Mononuclear cell (primary cell): ENCODE results near the gene ADIPOQ. TPM values are rescaled to one million over a fixed set of nuclear protein-coding genes. Genes with fewer than 3 reads are reported as not detected.
"Not testable (repeated sequence)": the region's sequence is repeated elsewhere in the genome, so short reads cannot be mapped to it uniquely, and the experiment has no call there.

ENCODE experiments used
- H3K27me3 ChIP-seq: 2 replicates; pipeline ENCODE4 v1.6.0; 2011; ENCODE audit warnings: low read length, control low read depth; ENCODE audit not compliant: insufficient read depth
- H3K4me1 ChIP-seq: 2 replicates; pipeline ENCODE4 v1.5.1; 2011; ENCODE audit warnings: mild to moderate bottlenecking, low read length, control low read depth; ENCODE audit not compliant: insufficient read depth
- H3K4me3 ChIP-seq: 2 replicates; pipeline ENCODE4 v1.5.1; 2011; ENCODE audit warnings: mild to moderate bottlenecking, low read length, moderate library complexity
- H3K9me3 ChIP-seq: 2 replicates; pipeline ENCODE4 v1.5.1; 2011; ENCODE audit warnings: low read depth, mild to moderate bottlenecking, control low read depth, low read length
- total RNA-seq: library from RNA; depleted of rRNA; stranded (reverse); fragments of >200 nt; gene quantifications from one replicate; pipeline ENCODE4 v1.2.3, GENCODE V29; 2012

Gene ADIPOQ
- total RNA-seq, 1 donor: under 0.01 TPM

DNA sequence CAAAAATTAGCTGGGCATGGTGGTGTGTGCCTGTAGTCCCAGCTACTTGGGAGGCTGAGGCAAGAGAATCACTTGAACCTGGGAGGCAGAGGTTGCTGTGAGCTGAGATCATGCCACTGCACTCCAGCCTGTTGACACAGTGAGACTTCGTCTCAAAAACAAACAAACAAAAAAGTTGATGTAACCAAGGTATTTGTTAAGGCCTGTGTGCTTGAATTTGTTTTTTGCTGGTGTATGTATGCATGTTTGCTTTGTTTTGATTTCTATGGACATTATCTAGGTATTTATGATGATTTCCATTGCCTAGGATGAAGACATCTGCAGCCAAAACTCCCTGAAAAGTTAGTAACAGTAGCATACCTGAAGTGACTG, 20.1 kb upstream of the ADIPOQ start:
- not testable (repeated sequence) for H3K4me3 ChIP-seq, H3K9me3 ChIP-seq
- Histone ChIP-seq H3K27me3 (peaks cover 31% of the 10 kb centered on the region), H3K4me1 (peaks cover 17% of the 10 kb centered on the region)

DNA sequence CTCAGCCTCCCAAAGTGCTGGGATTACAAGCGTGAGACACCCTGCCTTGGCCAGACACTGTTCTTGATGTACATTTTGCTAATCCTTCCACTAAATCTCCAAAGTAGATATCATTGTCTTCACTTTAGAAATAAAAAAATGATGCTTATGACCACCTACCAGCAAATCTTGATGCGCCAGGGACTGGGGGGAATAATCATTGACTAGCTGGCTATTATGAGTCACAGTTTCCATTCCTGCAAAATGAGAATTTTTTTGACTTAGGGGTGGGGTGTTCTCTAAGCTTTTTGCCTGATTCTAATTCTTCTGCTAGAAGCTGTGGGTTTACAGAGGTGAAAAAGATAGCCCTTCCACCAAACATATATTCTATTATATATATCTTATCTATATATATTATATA, 19.1 kb upstream of the ADIPOQ start:
- no peak overlapping the region for H3K4me3 ChIP-seq
- H3K27me3 ChIP-seq: peaks cover 36% of the 10 kb centered on the region
- H3K4me1 ChIP-seq: peaks cover 22% of the 10 kb centered on the region
- no peaks in the 10 kb centered on the region for H3K9me3 ChIP-seq

DNA sequence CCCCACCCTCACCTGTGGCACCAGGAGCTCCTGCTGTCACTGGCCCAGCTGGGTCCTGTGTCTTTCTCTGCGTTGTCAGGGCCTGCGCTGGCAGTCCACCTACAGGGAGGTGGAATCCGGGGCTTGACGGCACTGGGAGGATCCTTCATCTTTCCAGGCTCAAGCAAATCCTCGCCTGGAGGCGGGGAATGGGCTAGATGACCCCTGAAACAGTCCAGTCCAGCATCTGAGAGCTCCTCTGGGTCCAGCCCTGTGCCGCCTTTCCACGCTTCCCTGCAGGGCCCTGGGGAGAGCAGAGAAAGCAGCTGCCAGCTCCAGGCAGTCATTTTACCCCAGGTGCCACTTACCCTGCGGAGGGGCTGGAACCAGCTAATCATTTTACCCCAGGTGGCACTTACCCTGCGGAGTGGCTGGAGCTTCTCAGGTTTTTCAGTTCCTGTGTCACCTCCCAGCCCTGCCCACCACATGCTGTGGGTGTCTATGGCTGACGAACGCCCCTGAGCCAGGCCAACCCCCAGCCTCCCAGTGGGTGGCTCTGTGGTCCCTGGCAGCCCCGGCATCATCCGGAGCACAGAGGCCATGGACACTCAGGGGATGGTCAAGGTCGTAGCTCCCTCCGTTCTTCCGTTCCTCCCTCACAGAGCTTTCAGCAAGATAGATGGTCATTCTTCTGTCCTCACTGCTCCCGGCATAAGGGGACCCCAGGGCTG, 17.9 kb upstream of the ADIPOQ start:
- Histone ChIP-seq H3K4me1 (peaks cover 22% of the 10 kb centered on the region), H3K9me3 (no peaks in the 10 kb centered on the region), H3K27me3 (peaks cover 46% of the 10 kb centered on the region), H3K4me3 (no peak overlapping the region)

DNA sequence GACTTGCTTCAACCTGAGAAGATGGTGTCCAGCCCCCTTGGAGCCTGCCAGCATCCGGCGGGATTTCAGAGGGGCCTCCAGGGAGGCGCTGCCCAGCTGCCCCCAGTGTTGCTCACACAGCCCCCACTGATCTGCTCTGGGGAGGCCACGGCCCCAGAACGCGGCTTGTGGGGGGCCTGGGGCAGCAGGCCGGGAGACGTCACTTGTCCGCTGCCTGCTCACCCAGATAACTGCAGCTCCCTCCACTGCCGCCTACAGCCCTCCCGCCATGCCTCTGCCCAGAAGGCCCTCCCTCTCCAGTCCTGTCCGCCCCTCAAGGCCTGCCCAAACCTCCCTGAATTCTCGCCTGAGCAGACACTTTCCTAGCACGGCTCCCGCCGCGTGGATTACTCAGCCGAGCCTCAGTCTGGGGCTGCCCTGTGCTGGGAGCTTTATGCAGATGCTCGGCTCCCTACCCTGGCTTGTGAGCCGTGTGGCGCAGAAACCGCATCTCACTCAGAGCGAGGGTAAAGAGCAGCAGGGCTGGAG, 17.2 kb upstream of the ADIPOQ start:
- Histone ChIP-seq H3K4me3 (no peak overlapping the region), H3K9me3 (no peaks in the 10 kb centered on the region), H3K27me3 (peaks cover 54% of the 10 kb centered on the region), H3K4me1 (peaks cover 22% of the 10 kb centered on the region)

DNA sequence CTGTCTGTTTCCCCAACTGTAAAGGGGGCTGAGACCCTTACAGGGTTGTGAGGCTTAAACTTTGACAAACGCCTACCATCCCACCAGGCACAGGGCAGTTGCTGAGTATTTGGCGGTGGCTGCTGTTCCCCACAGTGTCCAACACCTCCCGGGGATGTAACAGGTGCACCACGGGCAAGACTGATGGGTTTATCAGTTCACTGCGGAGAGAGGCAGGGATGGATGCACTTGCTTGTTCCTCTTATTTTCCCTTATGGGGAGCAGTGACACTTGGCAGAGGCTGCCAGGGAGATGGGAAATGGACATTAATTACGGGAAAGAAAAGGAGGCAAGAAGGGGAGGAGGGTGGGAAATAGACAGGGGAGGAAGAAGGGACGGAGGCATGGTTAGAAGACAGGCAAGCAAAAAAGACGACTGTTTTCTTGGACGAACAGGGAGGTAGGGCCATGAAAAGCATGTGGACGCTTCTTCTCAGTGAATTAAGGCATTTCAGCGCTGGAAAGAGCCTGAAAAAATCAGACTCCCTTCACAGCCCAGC, 16.6 kb upstream of the ADIPOQ start:
- Histone ChIP-seq H3K9me3 (no peaks in the 10 kb centered on the region), H3K4me3 (no peak overlapping the region), H3K27me3 (peaks cover 60% of the 10 kb centered on the region), H3K4me1 (peaks cover 22% of the 10 kb centered on the region)

DNA sequence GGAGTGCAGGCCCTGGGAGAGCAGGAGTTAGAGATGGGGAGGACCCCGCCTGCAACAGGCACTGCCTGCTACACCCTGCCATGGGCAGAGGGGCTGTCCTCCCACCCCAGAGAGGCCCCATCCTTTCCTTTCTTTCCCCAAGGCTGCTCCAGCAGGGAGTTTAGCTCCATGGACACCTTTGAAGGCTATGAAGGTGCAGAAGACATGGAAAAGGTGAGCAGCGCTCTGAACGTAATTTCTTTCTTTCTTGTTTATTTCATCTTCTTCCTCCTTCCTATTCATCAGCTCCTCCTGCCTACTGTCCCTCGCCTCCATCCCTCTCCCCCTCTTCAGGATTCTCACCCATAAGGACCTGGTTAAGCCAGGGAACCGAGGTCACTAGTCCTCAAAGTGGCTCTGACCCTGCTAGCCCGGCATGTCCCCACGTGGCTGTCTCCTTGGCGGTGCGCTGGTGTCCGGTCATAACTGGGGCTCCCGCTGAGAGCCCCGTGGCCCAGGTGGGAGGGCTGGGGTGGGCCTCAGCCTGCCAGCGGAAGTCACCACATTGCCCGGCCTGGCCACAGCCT, 16.0 kb upstream of the ADIPOQ start:
- Histone ChIP-seq H3K4me3 (no peak overlapping the region), H3K9me3 (no peaks in the 10 kb centered on the region), H3K27me3 (peaks cover 65% of the 10 kb centered on the region), H3K4me1 (peaks cover 22% of the 10 kb centered on the region)

DNA sequence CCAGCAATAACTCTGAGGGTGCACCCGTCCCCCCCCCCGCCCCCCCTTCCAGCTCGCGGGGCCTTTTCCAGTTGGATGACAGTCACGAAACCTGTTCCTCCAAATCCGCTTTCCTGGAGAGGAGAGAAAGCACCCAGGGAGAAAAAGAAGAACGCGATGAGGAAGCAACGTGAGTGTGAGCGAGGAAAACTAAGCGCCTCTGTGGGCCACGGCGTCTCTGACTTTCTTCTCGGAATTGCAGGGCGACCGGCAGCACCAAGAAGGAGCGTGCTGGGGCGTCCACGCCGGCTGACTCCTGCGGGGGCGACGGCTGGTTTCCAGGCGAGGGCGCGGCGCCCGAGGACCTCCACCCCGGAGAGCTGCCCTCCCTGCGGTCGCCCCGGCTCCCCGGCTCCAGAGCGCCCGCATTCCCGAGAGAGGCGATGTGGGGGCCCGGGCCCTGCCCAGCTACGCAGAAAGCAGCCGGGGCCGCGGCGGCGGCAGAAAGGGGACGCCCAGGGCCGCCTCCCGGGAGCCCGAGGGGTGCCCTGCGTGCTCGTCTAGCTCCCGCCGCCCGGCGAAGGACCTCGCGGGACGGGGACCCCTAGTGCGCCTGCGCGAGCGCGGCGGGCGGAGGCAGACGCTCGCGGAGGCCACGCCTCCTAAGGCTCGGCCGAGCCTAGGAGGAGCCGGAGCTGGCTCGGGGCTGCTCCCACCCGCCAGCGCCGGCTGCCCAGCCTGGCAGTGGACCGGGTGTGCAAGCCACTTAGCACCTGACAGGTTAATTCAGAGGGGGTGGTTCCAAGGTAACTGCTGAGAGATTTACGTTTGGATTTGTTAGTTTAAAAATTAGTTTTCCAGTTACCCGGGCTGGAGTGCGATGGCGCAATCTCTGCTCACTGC, 15.3 kb upstream of the ADIPOQ start:
- peaks cover 22% of the 10 kb centered on the region for H3K4me1 ChIP-seq
- H3K9me3 ChIP-seq: no peaks in the 10 kb centered on the region
- H3K4me3 ChIP-seq: peak overlapping the region; percentile 55
- peaks cover 72% of the 10 kb centered on the region for H3K27me3 ChIP-seq

DNA sequence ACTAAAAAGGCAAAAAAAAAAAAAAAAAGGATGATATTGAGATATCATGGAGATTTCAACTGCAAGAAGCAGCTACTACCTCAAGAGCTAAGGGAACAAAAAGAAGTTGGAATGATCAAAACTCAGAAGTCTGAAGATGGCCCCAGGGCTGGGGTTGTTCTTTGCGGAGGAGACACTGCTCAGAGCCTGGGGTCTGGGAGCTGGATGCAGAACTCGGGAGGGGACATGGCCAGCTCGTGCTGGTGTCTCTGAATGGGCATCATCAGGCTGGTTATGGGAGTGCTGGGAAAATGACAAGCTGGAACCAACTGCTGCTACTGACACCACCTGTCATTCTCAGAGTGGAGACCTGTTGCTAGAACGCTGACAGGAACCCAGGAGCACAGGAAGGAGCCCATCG, 14.2 kb upstream of the ADIPOQ start:
- Histone ChIP-seq H3K4me3 (no peak overlapping the region), H3K9me3 (no peaks in the 10 kb centered on the region), H3K27me3 (peaks cover 77% of the 10 kb centered on the region), H3K4me1 (peaks cover 22% of the 10 kb centered on the region)

DNA sequence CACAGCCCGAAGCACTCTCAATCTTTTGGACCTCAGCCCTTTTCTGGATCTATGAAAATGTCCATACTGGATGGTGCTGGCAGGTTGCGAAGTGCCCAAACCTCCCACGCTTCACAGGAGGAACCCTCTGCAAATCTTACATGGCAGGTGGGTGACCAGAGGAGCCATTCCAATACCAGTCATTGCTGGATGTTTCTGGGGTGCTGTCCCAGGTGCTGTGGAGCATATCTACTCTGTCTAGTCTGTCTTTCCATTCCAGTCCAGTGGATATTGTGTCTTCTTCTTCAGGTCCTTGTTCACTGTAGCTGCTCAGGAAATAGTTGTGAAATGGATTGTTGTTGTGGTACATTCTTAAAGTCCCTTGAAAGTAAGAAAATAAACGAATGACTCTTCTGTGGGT, 10.7 kb upstream of the ADIPOQ start:
- no peak overlapping the region for H3K4me3 ChIP-seq
- H3K9me3 ChIP-seq: no peaks in the 10 kb centered on the region
- H3K27me3 ChIP-seq: peaks cover 49% of the 10 kb centered on the region
- peaks cover 6% of the 10 kb centered on the region for H3K4me1 ChIP-seq

DNA sequence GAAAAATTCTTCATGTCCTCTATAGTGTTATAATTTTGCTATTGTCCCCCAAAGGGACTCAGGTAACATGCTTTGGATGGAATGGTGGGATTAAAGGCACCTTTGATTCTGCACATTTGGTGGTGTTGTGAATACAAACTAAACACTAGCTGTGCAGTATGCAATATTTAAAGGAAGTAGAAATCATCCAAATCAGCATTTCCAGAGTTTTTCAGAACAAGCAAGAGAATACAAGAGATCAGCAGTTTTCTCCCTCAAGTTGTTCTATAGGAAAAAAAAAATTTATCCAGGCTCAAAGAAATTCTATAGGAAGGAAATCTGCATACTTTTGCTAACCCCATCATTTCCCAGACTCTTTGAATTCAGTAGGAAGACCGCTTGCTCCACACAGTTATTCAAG, 10.2 kb upstream of the ADIPOQ start:
- H3K27me3 ChIP-seq: peaks cover 49% of the 10 kb centered on the region
- no peaks in the 10 kb centered on the region for H3K9me3 ChIP-seq
- no peak overlapping the region for H3K4me3 ChIP-seq
- H3K4me1 ChIP-seq: peaks cover 6% of the 10 kb centered on the region

DNA sequence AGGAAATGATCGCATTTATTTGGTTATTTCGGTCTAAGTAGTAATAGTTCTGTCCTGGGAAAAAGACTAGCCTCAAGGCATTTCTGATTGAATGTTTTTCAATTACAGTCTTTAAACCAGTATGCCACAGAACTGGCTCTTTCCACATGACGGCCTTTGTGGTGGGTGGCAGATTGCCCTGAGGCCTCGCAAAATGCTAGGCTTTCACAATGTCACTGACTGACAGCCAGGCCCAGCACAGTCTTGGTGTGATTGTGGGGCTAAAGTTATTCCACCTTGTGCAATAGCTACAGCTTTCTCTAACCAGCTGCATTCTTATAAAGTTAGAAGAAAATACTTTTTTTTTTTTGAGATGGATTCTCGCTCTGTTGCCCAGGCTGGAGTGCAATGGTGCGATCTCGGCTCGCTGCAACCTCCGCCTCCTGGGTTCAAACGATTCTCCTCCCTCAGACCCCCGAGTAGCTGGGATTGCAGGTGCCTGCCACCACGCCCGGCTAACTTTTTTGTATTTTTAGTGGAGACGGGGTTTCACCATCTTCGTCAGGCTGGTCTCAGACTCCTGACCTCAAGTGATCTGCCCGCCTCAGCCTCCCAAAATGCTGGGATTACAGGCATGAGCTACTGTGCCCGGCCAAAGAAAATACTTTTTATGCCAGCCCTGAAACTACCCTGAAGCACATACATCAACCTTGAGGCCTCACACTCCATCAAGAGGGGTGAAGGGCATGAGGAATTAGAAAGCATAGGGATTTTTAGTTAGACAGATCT, 2.5 kb upstream of the ADIPOQ start:
- Histone ChIP-seq H3K9me3 (no peaks in the 10 kb centered on the region), H3K4me1 (no peaks in the 10 kb centered on the region), H3K4me3 (no peak overlapping the region), H3K27me3 (no peaks in the 10 kb centered on the region)

DNA sequence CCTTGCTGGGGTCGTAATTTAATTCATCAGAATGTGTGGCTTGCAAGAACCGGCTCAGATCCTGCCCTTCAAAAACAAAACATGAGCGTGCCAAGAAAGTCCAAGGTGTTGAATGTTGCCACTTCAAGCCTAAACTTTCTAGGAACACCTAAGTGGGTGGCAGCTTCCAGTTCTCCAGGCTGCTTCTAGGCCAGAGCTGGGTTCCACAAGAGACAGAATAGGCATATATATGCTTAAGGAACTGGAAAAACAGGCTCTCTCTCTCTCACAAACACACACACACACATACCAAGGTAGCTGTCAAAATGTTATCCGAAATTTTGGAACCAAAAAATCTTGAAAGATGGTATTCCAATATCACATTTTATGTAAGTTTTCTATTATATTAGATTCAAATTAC, 890 bp upstream of the ADIPOQ start:
- Histone ChIP-seq H3K4me3 (no peak overlapping the region), H3K9me3 (no peaks in the 10 kb centered on the region), H3K4me1 (no peaks in the 10 kb centered on the region), H3K27me3 (no peaks in the 10 kb centered on the region)

DNA sequence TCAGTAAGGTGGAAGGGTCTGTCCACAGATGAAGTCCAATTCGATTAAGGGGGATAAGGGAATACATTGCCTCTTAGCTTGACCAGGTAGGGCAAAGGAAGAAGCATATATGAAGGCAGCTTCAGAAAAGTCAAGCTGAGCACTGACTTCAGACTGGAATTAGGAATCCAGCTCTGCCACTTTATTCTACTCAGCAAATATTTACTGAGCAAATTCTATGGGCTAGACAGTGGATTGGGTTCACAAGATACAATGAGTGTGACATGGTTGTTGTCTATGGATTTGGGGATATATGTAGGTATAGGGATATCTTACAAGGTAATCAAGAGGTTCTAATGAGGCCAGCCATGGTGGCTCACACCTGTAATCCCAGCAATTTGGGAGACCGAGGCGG, 526 bp downstream of the ADIPOQ start:
- Histone ChIP-seq H3K9me3 (no peaks in the 10 kb centered on the region), H3K4me1 (no peaks in the 10 kb centered on the region), H3K4me3 (no peak overlapping the region), H3K27me3 (no peaks in the 10 kb centered on the region)

DNA sequence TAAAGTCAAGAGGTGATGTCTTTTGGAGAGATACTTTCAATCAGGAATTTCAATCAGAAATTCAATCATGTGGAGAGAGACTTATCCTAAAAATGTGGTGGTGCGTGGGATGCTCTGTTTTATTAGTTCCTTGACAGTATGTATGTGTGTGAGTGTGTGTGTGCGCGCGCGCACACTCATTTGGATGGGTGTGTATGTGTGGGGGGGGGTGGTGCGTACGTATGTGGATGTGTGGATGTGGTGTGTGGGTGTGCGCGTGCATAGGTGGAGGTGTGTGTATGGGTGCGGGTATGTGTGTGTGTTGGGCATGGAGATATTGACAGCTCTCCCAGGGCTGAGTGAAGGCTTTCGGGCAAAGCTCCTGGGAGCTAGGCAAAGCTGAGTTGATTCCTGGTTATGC, 2.4 kb downstream of the ADIPOQ start:
- H3K9me3 ChIP-seq: no peaks in the 10 kb centered on the region

More for the DNA sequence above, 2.4 kb downstream of the ADIPOQ start:
- no peak overlapping the region for H3K4me3 ChIP-seq
- no peaks in the 10 kb centered on the region for H3K4me1 ChIP-seq
- no peaks in the 10 kb centered on the region for H3K27me3 ChIP-seq
